GF-D8 (cell line): Measurements from ENCODE around the gene ABHD17C.
A peak's percentile ranks its signal among the peaks of the same experiment; 100 is the strongest.

ENCODE experiments used
- DNase-seq: peaks from one replicate; lab custom pipeline; 2025; lab: John Stamatoyannopoulos, UW

The ABHD17C gene

GRCh38 chr15:80689716-80690115 lies 5.4 kb upstream of the ABHD17C start:
- no peak for DNase-seq

- no peak for DNase-seq
Measured at GRCh38 chr15:80691575-80691974, 3.5 kb upstream of the ABHD17C start.

- peak; percentile 33 for DNase-seq
Measured at GRCh38 chr15:80693682-80694610, 1.2 kb upstream of the ABHD17C start.

GRCh38 chr15:80694611-80695098 lies 455 bp upstream of the ABHD17C start:
- no peak for DNase-seq

GRCh38 chr15:80695911-80696661 lies 976 bp downstream of the ABHD17C start:
- DNase-seq: peak; percentile 26

GRCh38 chr15:80697075-80697685 lies 2.1 kb downstream of the ABHD17C start:
- no peak for DNase-seq

- no peak for DNase-seq
Measured at GRCh38 chr15:80698676-80699075, 3.6 kb downstream of the ABHD17C start.

GRCh38 chr15:80699981-80700380 lies 4.9 kb downstream of the ABHD17C start:
- DNase-seq: no peak

GRCh38 chr15:80701676-80702311 lies 6.7 kb downstream of the ABHD17C start:
- no peak for DNase-seq

GRCh38 chr15:80703081-80703480 lies 8.0 kb downstream of the ABHD17C start:
- DNase-seq: no peak

GRCh38 chr15:80703965-80704364 lies 8.9 kb downstream of the ABHD17C start:
- DNase-seq: no peak

GRCh38 chr15:80706161-80706560 lies 11.1 kb downstream of the ABHD17C start:
- DNase-seq: no peak

GRCh38 chr15:80709542-80709941 lies 14.4 kb downstream of the ABHD17C start:
- DNase-seq: no peak

GRCh38 chr15:80710635-80711554 lies 15.8 kb downstream of the ABHD17C start:
- no peak for DNase-seq

- DNase-seq: no peak
Measured at GRCh38 chr15:80711886-80712285, 16.8 kb downstream of the ABHD17C start.

GRCh38 chr15:80712956-80713355 lies 17.8 kb downstream of the ABHD17C start:
- DNase-seq: no peak

GRCh38 chr15:80721476-80721875 lies 26.4 kb downstream of the ABHD17C start:
- peak; percentile 77 for DNase-seq

- DNase-seq: no peak
Measured at GRCh38 chr15:80722811-80723210, 27.7 kb downstream of the ABHD17C start.

GRCh38 chr15:80727196-80727595 lies 32.1 kb downstream of the ABHD17C start:
- DNase-seq: no peak

- DNase-seq: no peak
Measured at GRCh38 chr15:80727596-80727995, 32.5 kb downstream of the ABHD17C start.

- no peak for DNase-seq
Measured at GRCh38 chr15:80730387-80730786, 35.3 kb downstream of the ABHD17C start.
